GM21786 (cell line): ENCODE results near the gene LARGE1.

Source experiments
- ATAC-seq: cut with Tn5 transposase; IDR thresholded peaks from one replicate; pipeline ENCODE4 v1.9.1; 2021; ENCODE audit not compliant: unreplicated experiment

LARGE1 gene

GRCh38 chr22:33920197-33920540 lies at the start of gene LARGE1:
LARGE1 (minus strand) TSS chr22:33920476.
- ATAC-seq: no peak

GRCh38 chr22:33969045-33969444 lies 48.8 kb upstream of the LARGE1 start:
- no peak for ATAC-seq

- no peak for ATAC-seq
Observed at GRCh38 chr22:33964121-33964520, 43.8 kb upstream of the LARGE1 start.

GRCh38 chr22:33962409-33962808 lies 42.1 kb upstream of the LARGE1 start:
- ATAC-seq: no peak

- no peak for ATAC-seq
Observed at GRCh38 chr22:33958741-33959140, 38.5 kb upstream of the LARGE1 start.

GRCh38 chr22:33957086-33957485 lies 36.8 kb upstream of the LARGE1 start:
- no peak for ATAC-seq

- no peak for ATAC-seq
Observed at GRCh38 chr22:33952776-33953175, 32.5 kb upstream of the LARGE1 start.

GRCh38 chr22:33940741-33941140 lies 20.5 kb upstream of the LARGE1 start:
- ATAC-seq: no peak

GRCh38 chr22:33932997-33933396 lies 12.7 kb upstream of the LARGE1 start:
- ATAC-seq: no peak

GRCh38 chr22:33931406-33931805 lies 11.1 kb upstream of the LARGE1 start:
- no peak for ATAC-seq

GRCh38 chr22:33927752-33928151 lies 7.5 kb upstream of the LARGE1 start:
- ATAC-seq: no peak

- ATAC-seq: no peak
Observed at GRCh38 chr22:33925194-33925593, 4.9 kb upstream of the LARGE1 start.

GRCh38 chr22:33923660-33924246 lies 3.5 kb upstream of the LARGE1 start:
- ATAC-seq: no peak

GRCh38 chr22:33923033-33923432 lies 2.8 kb upstream of the LARGE1 start:
- no peak for ATAC-seq

- ATAC-seq: no peak
Observed at GRCh38 chr22:33922349-33922681, 2.0 kb upstream of the LARGE1 start.

- no peak for ATAC-seq
Observed at GRCh38 chr22:33921525-33922348, 1.5 kb upstream of the LARGE1 start.

GRCh38 chr22:33920927-33921524 lies 750 bp upstream of the LARGE1 start:
- ATAC-seq: peak; percentile 58

GRCh38 chr22:33919391-33920196 lies 682 bp downstream of the LARGE1 start:
- no peak for ATAC-seq

GRCh38 chr22:33918676-33919365 lies 1.5 kb downstream of the LARGE1 start:
- no peak for ATAC-seq

GRCh38 chr22:33917744-33918406 lies 2.4 kb downstream of the LARGE1 start:
- ATAC-seq: no peak

GRCh38 chr22:33914699-33915098 lies 5.6 kb downstream of the LARGE1 start:
- no peak for ATAC-seq
